Measurements from ENCODE around the gene CD109.

The CD109 gene

GRCh38 chr6:73733791-73734190 lies 37.8 kb downstream of the CD109 start:
- Histone ChIP-seq H3K4me3 (ENCODE audit: low read length) (no peak overlapping the region), H3K27ac (ENCODE audit: low read length) (no peak overlapping the region), H3K9ac (ENCODE audit: low read length) (no peak overlapping the region), H3K27me3 (ENCODE audit: control insufficient read depth, insufficient read depth, low read length) (no peaks in the 10 kb centered on the region), H3K9me3 (ENCODE audit: control insufficient read depth, low read depth, low read length) (no peaks in the 10 kb centered on the region), H3K36me3 (ENCODE audit: control insufficient read depth, low read depth, low read length) (no peaks in the 10 kb centered on the region), H3K4me1 (ENCODE audit: control insufficient read depth, low read depth, low read length) (no peaks in the 10 kb centered on the region)

GRCh38 chr6:73734832-73735453 lies 38.9 kb downstream of the CD109 start:
- no peak overlapping the region for H3K4me3 ChIP-seq (ENCODE audit: low read length)
- no peak overlapping the region for H3K27ac ChIP-seq (ENCODE audit: low read length)
- no peaks in the 10 kb centered on the region for H3K27me3 ChIP-seq (ENCODE audit: control insufficient read depth, insufficient read depth, low read length)
- no peak overlapping the region for H3K9ac ChIP-seq (ENCODE audit: low read length)
- no peaks in the 10 kb centered on the region for H3K36me3 ChIP-seq (ENCODE audit: control insufficient read depth, low read depth, low read length)
- H3K9me3 ChIP-seq (ENCODE audit: control insufficient read depth, low read depth, low read length): no peaks in the 10 kb centered on the region
- no peaks in the 10 kb centered on the region for H3K4me1 ChIP-seq (ENCODE audit: control insufficient read depth, low read depth, low read length)

- Histone ChIP-seq H3K4me1 (ENCODE audit: control insufficient read depth, low read depth, low read length) (no peaks in the 10 kb centered on the region), H3K4me3 (ENCODE audit: low read length) (no peak overlapping the region), H3K36me3 (ENCODE audit: control insufficient read depth, low read depth, low read length) (no peaks in the 10 kb centered on the region), H3K9ac (ENCODE audit: low read length) (no peak overlapping the region), H3K27ac (ENCODE audit: low read length) (no peak overlapping the region), H3K27me3 (ENCODE audit: control insufficient read depth, insufficient read depth, low read length) (no peaks in the 10 kb centered on the region), H3K9me3 (ENCODE audit: control insufficient read depth, low read depth, low read length) (no peaks in the 10 kb centered on the region)
These were observed 42.5 kb downstream of the CD109 start for GRCh38 chr6:73738367-73739028.

GRCh38 chr6:73739096-73739495 lies 43.1 kb downstream of the CD109 start:
- Histone ChIP-seq H3K27me3 (ENCODE audit: control insufficient read depth, insufficient read depth, low read length) (no peaks in the 10 kb centered on the region), H3K4me3 (ENCODE audit: low read length) (no peak overlapping the region), H3K4me1 (ENCODE audit: control insufficient read depth, low read depth, low read length) (no peaks in the 10 kb centered on the region), H3K27ac (ENCODE audit: low read length) (no peak overlapping the region), H3K9ac (ENCODE audit: low read length) (no peak overlapping the region), H3K9me3 (ENCODE audit: control insufficient read depth, low read depth, low read length) (no peaks in the 10 kb centered on the region), H3K36me3 (ENCODE audit: control insufficient read depth, low read depth, low read length) (no peaks in the 10 kb centered on the region)

- H3K9ac ChIP-seq (ENCODE audit: low read length): no peak overlapping the region
- no peak overlapping the region for H3K4me3 ChIP-seq (ENCODE audit: low read length)
- no peaks in the 10 kb centered on the region for H3K4me1 ChIP-seq (ENCODE audit: control insufficient read depth, low read depth, low read length)
- no peaks in the 10 kb centered on the region for H3K9me3 ChIP-seq (ENCODE audit: control insufficient read depth, low read depth, low read length)
- H3K36me3 ChIP-seq (ENCODE audit: control insufficient read depth, low read depth, low read length): no peaks in the 10 kb centered on the region
- no peak overlapping the region for H3K27ac ChIP-seq (ENCODE audit: low read length)
- H3K27me3 ChIP-seq (ENCODE audit: control insufficient read depth, insufficient read depth, low read length): no peaks in the 10 kb centered on the region
These were observed 46.4 kb downstream of the CD109 start for GRCh38 chr6:73742433-73742832.

GRCh38 chr6:73743081-73743480 lies 47.1 kb downstream of the CD109 start:
- Histone ChIP-seq H3K27ac (ENCODE audit: low read length) (no peak overlapping the region), H3K9ac (ENCODE audit: low read length) (no peak overlapping the region), H3K27me3 (ENCODE audit: control insufficient read depth, insufficient read depth, low read length) (no peaks in the 10 kb centered on the region), H3K4me1 (ENCODE audit: control insufficient read depth, low read depth, low read length) (no peaks in the 10 kb centered on the region), H3K36me3 (ENCODE audit: control insufficient read depth, low read depth, low read length) (no peaks in the 10 kb centered on the region), H3K9me3 (ENCODE audit: control insufficient read depth, low read depth, low read length) (no peaks in the 10 kb centered on the region), H3K4me3 (ENCODE audit: low read length) (no peak overlapping the region)

GRCh38 chr6:73743556-73743955 lies 47.6 kb downstream of the CD109 start:
- Histone ChIP-seq H3K9ac (ENCODE audit: low read length) (no peak overlapping the region), H3K9me3 (ENCODE audit: control insufficient read depth, low read depth, low read length) (no peaks in the 10 kb centered on the region), H3K27ac (ENCODE audit: low read length) (no peak overlapping the region), H3K36me3 (ENCODE audit: control insufficient read depth, low read depth, low read length) (no peaks in the 10 kb centered on the region), H3K4me3 (ENCODE audit: low read length) (no peak overlapping the region), H3K27me3 (ENCODE audit: control insufficient read depth, insufficient read depth, low read length) (no peaks in the 10 kb centered on the region), H3K4me1 (ENCODE audit: control insufficient read depth, low read depth, low read length) (no peaks in the 10 kb centered on the region)

- Histone ChIP-seq H3K4me3 (ENCODE audit: low read length) (no peak overlapping the region), H3K9ac (ENCODE audit: low read length) (no peak overlapping the region), H3K27ac (ENCODE audit: low read length) (no peak overlapping the region), H3K9me3 (ENCODE audit: control insufficient read depth, low read depth, low read length) (no peaks in the 10 kb centered on the region), H3K27me3 (ENCODE audit: control insufficient read depth, insufficient read depth, low read length) (no peaks in the 10 kb centered on the region), H3K4me1 (ENCODE audit: control insufficient read depth, low read depth, low read length) (no peaks in the 10 kb centered on the region), H3K36me3 (ENCODE audit: control insufficient read depth, low read depth, low read length) (no peaks in the 10 kb centered on the region)
These were observed 50.8 kb downstream of the CD109 start for GRCh38 chr6:73746787-73747186.

- Histone ChIP-seq H3K36me3 (ENCODE audit: control insufficient read depth, low read depth, low read length) (no peaks in the 10 kb centered on the region), H3K4me3 (ENCODE audit: low read length) (no peak overlapping the region), H3K4me1 (ENCODE audit: control insufficient read depth, low read depth, low read length) (no peaks in the 10 kb centered on the region), H3K9me3 (ENCODE audit: control insufficient read depth, low read depth, low read length) (no peaks in the 10 kb centered on the region), H3K27me3 (ENCODE audit: control insufficient read depth, insufficient read depth, low read length) (no peaks in the 10 kb centered on the region), H3K9ac (ENCODE audit: low read length) (no peak overlapping the region), H3K27ac (ENCODE audit: low read length) (no peak overlapping the region)
These were observed 51.3 kb downstream of the CD109 start for GRCh38 chr6:73747289-73747688.

- Histone ChIP-seq H3K36me3 (ENCODE audit: control insufficient read depth, low read depth, low read length) (no peaks in the 10 kb centered on the region), H3K9me3 (ENCODE audit: control insufficient read depth, low read depth, low read length) (no peaks in the 10 kb centered on the region), H3K27ac (ENCODE audit: low read length) (no peak overlapping the region), H3K27me3 (ENCODE audit: control insufficient read depth, insufficient read depth, low read length) (no peaks in the 10 kb centered on the region), H3K4me3 (ENCODE audit: low read length) (no peak overlapping the region), H3K4me1 (ENCODE audit: control insufficient read depth, low read depth, low read length) (no peaks in the 10 kb centered on the region), H3K9ac (ENCODE audit: low read length) (no peak overlapping the region)
These were observed 56.9 kb downstream of the CD109 start for GRCh38 chr6:73752943-73753342.

GRCh38 chr6:73766040-73766439 lies 70.0 kb downstream of the CD109 start:
- no peak overlapping the region for H3K27ac ChIP-seq (ENCODE audit: low read length)

GRCh38 chr6:73768558-73768957 lies 72.6 kb downstream of the CD109 start:
- Histone ChIP-seq H3K27ac (ENCODE audit: low read length) (no peak overlapping the region), H3K9me3 (ENCODE audit: control insufficient read depth, low read depth, low read length) (no peaks in the 10 kb centered on the region), H3K36me3 (ENCODE audit: control insufficient read depth, low read depth, low read length) (no peaks in the 10 kb centered on the region), H3K4me3 (ENCODE audit: low read length) (no peak overlapping the region), H3K4me1 (ENCODE audit: control insufficient read depth, low read depth, low read length) (no peaks in the 10 kb centered on the region), H3K27me3 (ENCODE audit: control insufficient read depth, insufficient read depth, low read length) (no peaks in the 10 kb centered on the region), H3K9ac (ENCODE audit: low read length) (no peak overlapping the region)

More at GRCh38 chr6:73766040-73766439, 70.0 kb downstream of the CD109 start:
- Histone ChIP-seq H3K9me3 (ENCODE audit: control insufficient read depth, low read depth, low read length) (no peaks in the 10 kb centered on the region), H3K36me3 (ENCODE audit: control insufficient read depth, low read depth, low read length) (no peaks in the 10 kb centered on the region), H3K4me3 (ENCODE audit: low read length) (no peak overlapping the region), H3K27me3 (ENCODE audit: control insufficient read depth, insufficient read depth, low read length) (no peaks in the 10 kb centered on the region), H3K4me1 (ENCODE audit: control insufficient read depth, low read depth, low read length) (no peaks in the 10 kb centered on the region), H3K9ac (ENCODE audit: low read length) (no peak overlapping the region)
